ENCODE data around the gene CPEB3. TPM values are rescaled to one million over a fixed set of nuclear protein-coding genes. Genes with fewer than 3 reads are reported as not detected.

Gene CPEB3
- total RNA-seq, 4 donors from 2014 or later, result 12.3 to 18.4 (median 12.7) TPM

DNA sequence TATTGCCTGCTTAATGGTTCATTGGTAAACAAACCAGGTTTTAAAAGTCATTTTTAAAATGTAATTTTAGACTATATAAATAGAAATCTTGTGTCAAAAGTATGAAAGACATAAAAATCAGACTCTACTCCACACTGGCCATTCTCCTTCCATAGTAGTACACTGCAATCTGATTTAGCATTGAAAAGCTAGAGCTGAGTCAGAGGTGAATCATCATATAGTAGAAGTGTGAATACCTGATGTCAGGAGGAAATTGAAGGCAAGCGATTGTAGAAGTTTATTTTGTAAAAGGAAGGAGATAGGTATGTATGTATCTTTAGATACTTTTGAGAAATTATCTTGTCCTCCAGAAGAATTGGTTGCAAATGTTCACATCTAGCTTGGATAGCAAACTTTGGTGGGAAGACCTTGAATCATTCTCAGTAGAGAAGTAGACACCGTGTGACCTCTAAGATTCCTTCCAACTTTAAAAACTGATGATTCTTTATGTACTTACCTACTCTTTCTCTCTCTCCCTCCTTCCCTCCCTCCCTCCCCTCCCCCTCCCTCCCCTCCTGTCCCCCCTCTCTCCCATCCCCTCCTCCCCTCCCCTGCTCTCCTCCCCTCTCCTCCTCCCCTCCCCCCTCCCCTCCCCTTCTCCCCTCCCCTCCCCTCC lies 279.2 kb downstream of the CPEB3 start:
- intact Hi-C loops (cut with DNase I), result no loop called here
- Histone ChIP-seq H3K4me3 (replicated peaks in 1 of 3) (no peak overlapping the region), H3K36me3 (peaks cover 10 to 27% of the 10 kb centered on the region in 2 donors), H3K27ac (no peak overlapping the region), H3K4me1 (no peaks in the 10 kb centered on the region), H3K9me3 (no peaks in the 10 kb centered on the region), H3K27me3 (no peaks in the 10 kb centered on the region)
- 92 to 93% methylated on average over 2 of the region's 2 CpGs for WGBS, 2 donors
- TF ChIP-seq, protein P1, sequence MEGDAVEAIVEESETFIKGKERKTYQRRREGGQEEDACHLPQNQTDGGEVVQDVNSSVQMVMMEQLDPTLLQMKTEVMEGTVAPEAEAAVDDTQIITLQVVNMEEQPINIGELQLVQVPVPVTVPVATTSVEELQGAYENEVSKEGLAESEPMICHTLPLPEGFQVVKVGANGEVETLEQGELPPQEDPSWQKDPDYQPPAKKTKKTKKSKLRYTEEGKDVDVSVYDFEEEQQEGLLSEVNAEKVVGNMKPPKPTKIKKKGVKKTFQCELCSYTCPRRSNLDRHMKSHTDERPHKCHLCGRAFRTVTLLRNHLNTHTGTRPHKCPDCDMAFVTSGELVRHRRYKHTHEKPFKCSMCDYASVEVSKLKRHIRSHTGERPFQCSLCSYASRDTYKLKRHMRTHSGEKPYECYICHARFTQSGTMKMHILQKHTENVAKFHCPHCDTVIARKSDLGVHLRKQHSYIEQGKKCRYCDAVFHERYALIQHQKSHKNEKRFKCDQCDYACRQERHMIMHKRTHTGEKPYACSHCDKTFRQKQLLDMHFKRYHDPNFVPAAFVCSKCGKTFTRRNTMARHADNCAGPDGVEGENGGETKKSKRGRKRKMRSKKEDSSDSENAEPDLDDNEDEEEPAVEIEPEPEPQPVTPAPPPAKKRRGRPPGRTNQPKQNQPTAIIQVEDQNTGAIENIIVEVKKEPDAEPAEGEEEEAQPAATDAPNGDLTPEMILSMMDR (IDR thresholded peaks at IDR 0.05), result no peak
- TF ChIP-seq POLR2A (IDR thresholded peaks at IDR 0.05), result no peak
- DNase-seq, result no peak

DNA sequence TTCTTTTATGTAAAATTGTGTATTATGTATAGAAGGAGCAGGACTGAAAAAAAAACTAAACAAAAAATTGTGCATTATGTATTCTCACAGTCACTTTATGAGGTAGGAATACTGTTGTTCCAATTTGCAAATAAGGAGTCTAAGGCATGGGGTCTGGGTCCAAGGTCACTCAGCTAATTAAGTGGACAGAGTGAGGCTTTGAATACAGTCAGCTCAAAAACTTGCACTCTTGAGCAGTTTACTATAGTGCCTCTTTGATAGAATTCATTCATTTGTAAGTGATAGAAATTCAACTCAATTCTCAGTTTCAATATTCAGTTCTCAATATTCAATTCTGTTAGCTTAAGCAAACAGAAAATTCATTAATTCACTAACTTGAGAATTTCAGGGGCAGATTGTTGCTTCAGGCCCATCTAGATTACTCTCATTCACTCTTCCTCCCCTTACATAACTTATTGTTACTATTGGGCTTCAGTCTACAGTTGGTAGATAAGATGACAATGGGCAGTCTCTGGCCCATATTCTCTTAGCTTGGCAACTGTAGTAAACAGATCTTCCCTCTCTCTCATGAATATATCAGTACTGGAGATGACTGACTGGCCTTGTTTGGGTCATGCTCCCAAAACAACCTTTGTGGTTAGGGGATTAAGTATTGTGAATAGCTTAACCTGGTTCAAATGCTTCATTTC lies 280.7 kb downstream of the CPEB3 start:
- H3K9me3 ChIP-seq, result no peaks in the 10 kb centered on the region
- no peaks in the 10 kb centered on the region for H3K27me3 ChIP-seq
- intact Hi-C loops (cut with DNase I), result no loop called here
- H3K4me3 ChIP-seq (replicated peaks in 1 of 3), result no peak overlapping the region
- TF ChIP-seq, protein P1 (IDR thresholded peaks at IDR 0.05), result no peak
- no peak for TF ChIP-seq POLR2A (IDR thresholded peaks at IDR 0.05)
- H3K36me3 ChIP-seq, result peaks cover 10 to 24% of the 10 kb centered on the region in 2 donors
- no peak overlapping the region for H3K27ac ChIP-seq
- no peaks in the 10 kb centered on the region for H3K4me1 ChIP-seq
- DNase-seq, result no peak

DNA sequence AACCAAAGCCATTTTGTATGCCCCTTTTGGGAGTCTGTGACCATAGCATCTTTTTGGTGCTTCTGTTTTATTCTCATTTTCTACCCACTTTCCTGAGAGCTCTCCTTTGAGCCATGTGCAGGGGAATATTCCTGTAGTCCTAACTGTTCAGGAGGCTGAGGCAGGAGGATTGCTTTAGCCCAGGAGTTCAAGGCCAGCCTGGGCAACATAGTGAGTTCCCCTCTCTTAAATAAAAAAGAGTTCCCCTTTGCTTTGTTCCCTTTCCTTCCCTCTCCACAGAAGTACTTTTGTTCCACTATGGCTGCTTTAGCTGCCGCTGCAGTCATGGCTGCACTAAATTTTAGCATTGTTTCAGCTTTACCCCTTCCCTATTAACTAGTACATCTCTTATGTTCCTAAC lies 281.4 kb downstream of the CPEB3 start:
- Histone ChIP-seq H3K27ac (no peak overlapping the region), H3K9me3 (no peaks in the 10 kb centered on the region), H3K36me3 (peaks cover 8 to 18% of the 10 kb centered on the region in 2 donors), H3K4me3 (replicated peaks in 1 of 3) (no peak overlapping the region), H3K27me3 (no peaks in the 10 kb centered on the region), H3K4me1 (no peaks in the 10 kb centered on the region)
- 94 to 95% methylated on average over 1 of the region's 1 CpG for WGBS, 2 donors
- TF ChIP-seq POLR2A (IDR thresholded peaks at IDR 0.05), result no peak
- TF ChIP-seq, protein P1 (IDR thresholded peaks at IDR 0.05), result no peak
- DNase-seq, result no peak
- intact Hi-C loops (cut with DNase I), result no loop called here

DNA sequence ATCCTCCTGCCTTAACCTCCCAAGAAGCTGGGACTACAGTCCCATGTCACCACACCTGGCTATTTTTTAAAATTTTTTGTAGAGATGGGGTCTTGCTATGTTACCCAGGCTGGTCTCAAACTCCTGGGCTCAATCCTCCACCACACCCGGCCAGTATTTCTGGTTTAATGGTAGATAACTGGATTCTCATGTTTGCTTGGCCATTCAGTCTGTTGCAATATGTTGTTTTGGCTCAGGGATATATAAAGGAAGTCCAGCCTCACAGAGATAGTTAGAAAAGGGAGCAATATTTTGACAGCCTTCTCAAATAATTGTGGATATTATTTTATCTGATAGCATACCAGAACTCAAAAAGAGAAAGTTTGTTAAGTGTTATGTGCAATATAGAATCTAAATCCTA lies 284.9 kb downstream of the CPEB3 start:
- 92 to 96% methylated on average over 1 of the region's 1 CpG for WGBS, 2 donors
- no peak overlapping the region for H3K4me3 ChIP-seq (replicated peaks in 1 of 3)
- no peaks in the 10 kb centered on the region for H3K27me3 ChIP-seq
- H3K9me3 ChIP-seq, result no peaks in the 10 kb centered on the region
- H3K4me1 ChIP-seq, result no peaks in the 10 kb centered on the region
- peaks cover 4 to 6% of the 10 kb centered on the region in 2 donors for H3K36me3 ChIP-seq
- H3K27ac ChIP-seq, result no peak overlapping the region
- DNase-seq, result no peak
- TF ChIP-seq POLR2A (IDR thresholded peaks at IDR 0.05), result no peak
- TF ChIP-seq, protein P1 (IDR thresholded peaks at IDR 0.05), result no peak
- intact Hi-C loops (cut with DNase I), result no loop called here

DNA sequence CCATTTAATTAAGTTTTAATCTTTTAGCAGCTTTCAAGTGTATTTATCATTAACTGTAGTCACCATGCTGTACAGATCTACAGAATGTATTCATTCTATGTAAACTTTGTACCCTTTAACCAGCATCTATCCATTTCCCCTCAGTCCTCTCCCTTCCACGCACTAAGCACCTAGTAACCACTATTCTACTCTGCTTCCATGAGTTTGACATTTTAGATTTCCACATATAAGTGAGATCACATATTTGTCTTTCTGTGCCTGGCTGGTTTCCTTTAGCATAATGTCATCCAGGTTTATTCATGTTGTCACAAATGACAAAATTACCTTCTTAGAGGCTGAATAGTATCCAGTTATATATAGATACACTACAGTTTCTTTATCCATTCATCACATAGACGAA lies 287.6 kb downstream of the CPEB3 start:
- no peak for DNase-seq
- H3K4me3 ChIP-seq (replicated peaks in 1 of 3), result no peak overlapping the region
- no peak overlapping the region for H3K27ac ChIP-seq
- intact Hi-C loops (cut with DNase I), result no loop called here
- H3K9me3 ChIP-seq, result no peaks in the 10 kb centered on the region
- TF ChIP-seq, protein P1 (IDR thresholded peaks at IDR 0.05), result no peak
- no peak for TF ChIP-seq POLR2A (IDR thresholded peaks at IDR 0.05)
- H3K27me3 ChIP-seq, result no peaks in the 10 kb centered on the region
- H3K4me1 ChIP-seq, result no peaks in the 10 kb centered on the region
- peaks cover 0 to 7% of the 10 kb centered on the region in 2 donors for H3K36me3 ChIP-seq
- 85 to 87% methylated on average over 2 of the region's 2 CpGs for WGBS, 2 donors

Measured in thyroid gland (tissue), 4 donors.